Activated CD8-positive, alpha-beta memory T cell treated with anti-CD3 and anti-CD28 coated beads for 4 hours (primary cell): Measurements from ENCODE around the gene NXN.
"Not testable (repeated sequence)": the region's sequence is repeated elsewhere in the genome, so short reads cannot be mapped to it uniquely, and the experiment has no call there.

Experiments
- DNase-seq, 2 donors: peaks; one replicate each; pipeline ENCODE4 v3.0.0-alpha.2; 2020; ENCODE audit warnings: low read depth in 2 of 2

Gene NXN

GRCh38 chr17:953767-954166 is 25.8 kb downstream of the NXN start:
- no peak for DNase-seq

- DNase-seq, result not testable (repeated sequence)
Observed at GRCh38 chr17:952592-952991, 27.0 kb downstream of the NXN start.

GRCh38 chr17:951325-952132 is 28.0 kb downstream of the NXN start:
- DNase-seq, result no peak

- DNase-seq, result no peak
Observed at GRCh38 chr17:949623-950303, 29.8 kb downstream of the NXN start.

- DNase-seq, result no peak
Observed at GRCh38 chr17:948284-948852, 31.2 kb downstream of the NXN start.

- DNase-seq, result no peak
Observed at GRCh38 chr17:946510-947236, 32.9 kb downstream of the NXN start.

GRCh38 chr17:945672-946071 is 33.9 kb downstream of the NXN start:
- no peak for DNase-seq

- DNase-seq, result no peak
Observed at GRCh38 chr17:944266-944826, 35.2 kb downstream of the NXN start.

- DNase-seq, result no peak
Observed at GRCh38 chr17:935485-935884, 44.1 kb downstream of the NXN start.

GRCh38 chr17:933312-934073 is 46.1 kb downstream of the NXN start:
- no peak for DNase-seq

GRCh38 chr17:930258-930657 is 49.3 kb downstream of the NXN start:
- no peak for DNase-seq

GRCh38 chr17:929586-929985 is 50.0 kb downstream of the NXN start:
- DNase-seq, result no peak

GRCh38 chr17:927611-928461 is 51.7 kb downstream of the NXN start:
- DNase-seq, result no peak

GRCh38 chr17:925817-926216 is 53.8 kb downstream of the NXN start:
- no peak for DNase-seq

- DNase-seq, result no peak
Observed at GRCh38 chr17:924711-925475, 54.7 kb downstream of the NXN start.

GRCh38 chr17:924306-924705 is 55.3 kb downstream of the NXN start:
- DNase-seq, result not testable (repeated sequence)

- no peak for DNase-seq
Observed at GRCh38 chr17:923633-924032, 55.9 kb downstream of the NXN start.

GRCh38 chr17:921161-921560 is 58.4 kb downstream of the NXN start:
- DNase-seq, result no peak

- no peak for DNase-seq
Observed at GRCh38 chr17:920190-920589, 59.4 kb downstream of the NXN start.
